DMS53 treated with DMSO at 0.1 percent for 48 hours (cell line): Measurements from ENCODE around the gene CCDC183.
A peak's percentile ranks its signal among the peaks of the same experiment; 100 is the strongest.
"Not testable (repeated sequence)": the region's sequence is repeated elsewhere in the genome, so short reads cannot be mapped to it uniquely, and the experiment has no call there.

Experiments used
- DNase-seq: peaks from one replicate; lab custom pipeline; 2025; ENCODE audit not compliant: unreplicated experiment; lab: John Stamatoyannopoulos, UW

Gene CCDC183

GRCh38 chr9:136837146-136837855 lies 41.2 kb downstream of the CCDC183 start:
- DNase-seq, result no peak

DNA sequence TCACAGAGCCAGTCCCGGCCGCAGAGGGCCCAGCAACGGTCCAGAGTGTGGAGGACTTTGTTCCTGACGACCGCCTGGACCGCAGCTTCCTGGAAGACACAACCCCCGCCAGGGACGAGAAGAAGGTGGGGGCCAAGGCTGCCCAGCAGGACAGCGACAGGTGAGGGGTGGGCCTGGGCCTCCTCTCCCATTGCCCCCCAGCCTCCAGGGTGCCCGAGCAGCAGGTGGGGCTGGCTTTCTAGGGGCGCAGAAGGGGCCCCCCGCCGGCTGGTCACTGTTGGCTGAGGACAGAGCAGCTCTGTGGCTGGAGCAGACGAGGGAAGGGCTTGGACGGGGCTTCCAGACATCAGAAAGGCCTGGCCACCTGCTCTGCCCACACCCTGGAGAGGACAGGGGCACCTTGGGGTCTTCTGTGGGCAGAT lies 41.7 kb downstream of the CCDC183 start:
- DNase-seq, result not testable (repeated sequence)

DNA sequence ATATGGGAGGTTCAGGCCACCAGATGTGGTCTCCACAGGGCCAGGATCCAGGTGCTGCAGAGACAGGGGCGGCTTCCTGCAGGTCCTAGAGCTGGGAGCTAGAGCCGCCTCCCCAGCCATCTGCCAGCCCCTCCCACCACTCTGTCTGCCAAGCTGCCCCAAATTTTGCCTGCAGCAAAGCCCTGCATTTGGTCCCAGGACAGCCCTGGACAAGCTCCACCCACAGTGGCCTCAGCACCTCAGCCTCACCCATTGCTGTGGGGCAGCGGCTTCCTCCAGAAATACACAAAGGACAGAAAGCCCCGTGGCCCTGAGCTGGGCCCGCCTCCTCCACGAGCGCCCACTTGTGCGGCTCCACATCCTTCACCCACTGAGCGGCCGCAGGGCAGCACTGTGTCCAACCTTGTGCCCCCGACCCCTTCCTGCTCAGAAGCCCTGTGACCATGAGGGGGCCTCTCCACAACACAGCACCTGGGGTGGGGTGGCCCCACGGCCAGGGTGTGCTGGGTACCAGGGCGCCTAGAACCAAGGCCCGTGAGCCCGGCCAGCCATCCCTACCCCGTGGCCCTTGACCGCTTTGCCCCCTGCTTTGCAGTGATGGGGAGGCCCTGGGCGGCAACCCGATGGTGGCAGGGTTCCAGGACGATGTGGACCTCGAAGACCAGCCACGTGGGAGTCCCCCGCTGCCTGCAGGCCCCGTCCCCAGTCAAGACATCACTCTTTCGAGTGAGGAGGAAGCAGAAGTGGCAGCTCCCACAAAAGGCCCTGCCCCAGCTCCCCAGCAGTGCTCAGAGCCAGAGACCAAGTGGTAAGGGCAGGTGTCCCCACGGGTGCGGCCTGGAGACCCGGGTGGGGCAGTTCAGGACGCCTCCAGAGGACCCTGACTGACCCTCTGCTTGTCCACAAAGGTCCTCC lies 42.4 kb downstream of the CCDC183 start:
- DNase-seq, result no peak

DNA sequence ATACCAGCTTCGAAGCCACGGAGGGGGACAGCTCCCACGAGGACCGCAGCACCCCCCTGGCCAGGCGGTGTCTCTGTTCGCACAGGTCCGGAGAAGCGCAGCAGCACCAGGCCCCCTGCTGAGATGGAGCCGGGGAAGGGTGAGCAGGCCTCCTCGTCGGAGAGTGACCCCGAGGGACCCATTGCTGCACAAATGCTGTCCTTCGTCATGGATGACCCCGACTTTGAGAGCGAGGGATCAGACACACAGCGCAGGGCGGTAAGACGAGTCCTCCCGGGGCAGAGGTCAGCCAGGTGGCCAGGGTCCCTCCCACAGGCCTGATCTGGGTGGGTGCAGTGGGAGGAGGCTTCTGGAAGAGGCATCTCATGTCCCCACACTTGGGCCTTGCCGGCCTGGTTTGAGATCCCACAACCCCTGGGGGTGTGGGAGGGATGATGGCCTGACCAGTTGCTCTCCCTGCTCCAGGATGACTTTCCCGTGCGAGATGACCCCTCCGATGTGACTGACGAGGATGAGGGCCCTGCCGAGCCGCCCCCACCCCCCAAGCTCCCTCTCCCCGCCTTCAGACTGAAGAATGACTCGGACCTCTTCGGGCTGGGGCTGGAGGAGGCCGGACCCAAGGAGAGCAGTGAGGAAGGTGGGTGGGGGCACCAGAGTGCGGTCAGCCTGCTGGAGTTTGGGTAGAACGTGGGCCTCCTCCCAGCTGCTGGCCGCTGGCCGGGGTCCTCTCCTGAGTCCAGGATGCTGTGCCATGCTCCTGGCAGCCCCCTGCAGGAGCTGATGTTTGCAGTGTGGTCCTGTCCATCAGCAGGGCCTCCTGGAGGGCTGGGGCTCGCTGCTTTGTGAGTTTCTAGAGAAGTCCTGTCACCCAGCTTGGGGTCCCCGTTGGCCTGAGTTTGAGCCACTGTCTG lies 43.3 kb downstream of the CCDC183 start:
- no peak for DNase-seq

DNA sequence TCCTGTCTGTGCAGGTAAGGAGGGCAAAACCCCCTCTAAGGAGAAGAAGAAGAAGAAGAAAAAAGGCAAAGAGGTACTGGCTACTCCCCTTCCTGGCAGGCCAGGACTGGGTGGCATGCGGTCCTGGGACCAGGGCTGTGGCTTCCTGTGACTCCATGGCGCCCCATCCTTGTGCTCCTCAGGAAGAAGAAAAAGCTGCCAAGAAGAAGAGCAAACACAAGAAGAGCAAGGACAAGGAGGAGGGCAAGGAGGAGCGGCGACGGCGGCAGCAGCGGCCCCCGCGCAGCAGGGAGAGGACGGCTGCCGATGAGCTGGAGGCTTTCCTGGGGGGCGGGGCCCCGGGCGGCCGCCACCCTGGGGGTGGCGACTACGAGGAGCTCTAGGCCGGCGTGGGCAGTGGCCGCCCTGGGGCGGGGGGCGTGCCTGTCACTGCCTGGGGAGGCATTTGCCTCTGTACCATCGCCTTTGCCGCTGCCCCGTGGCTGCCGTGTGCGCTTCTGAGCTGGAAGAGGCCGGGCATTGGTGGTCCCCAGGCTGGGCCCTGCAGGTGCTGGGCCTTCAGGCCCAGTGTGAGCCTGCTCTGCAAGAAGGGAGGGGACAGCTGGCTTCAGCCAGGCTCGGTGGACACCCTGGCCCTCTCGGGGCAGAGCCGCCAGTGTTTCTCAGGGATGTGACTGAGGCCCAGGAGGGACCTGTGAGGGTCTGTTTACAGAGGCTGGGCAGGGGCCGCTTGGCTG lies 44.2 kb downstream of the CCDC183 start:
- peak; percentile 44 for DNase-seq

- DNase-seq, result peak; percentile 86
Measured at GRCh38 chr9:136840877-136841645, 44.9 kb downstream of the CCDC183 start.

- peak; percentile 43 for DNase-seq
Measured at GRCh38 chr9:136841646-136842379, 45.7 kb downstream of the CCDC183 start.

DNA sequence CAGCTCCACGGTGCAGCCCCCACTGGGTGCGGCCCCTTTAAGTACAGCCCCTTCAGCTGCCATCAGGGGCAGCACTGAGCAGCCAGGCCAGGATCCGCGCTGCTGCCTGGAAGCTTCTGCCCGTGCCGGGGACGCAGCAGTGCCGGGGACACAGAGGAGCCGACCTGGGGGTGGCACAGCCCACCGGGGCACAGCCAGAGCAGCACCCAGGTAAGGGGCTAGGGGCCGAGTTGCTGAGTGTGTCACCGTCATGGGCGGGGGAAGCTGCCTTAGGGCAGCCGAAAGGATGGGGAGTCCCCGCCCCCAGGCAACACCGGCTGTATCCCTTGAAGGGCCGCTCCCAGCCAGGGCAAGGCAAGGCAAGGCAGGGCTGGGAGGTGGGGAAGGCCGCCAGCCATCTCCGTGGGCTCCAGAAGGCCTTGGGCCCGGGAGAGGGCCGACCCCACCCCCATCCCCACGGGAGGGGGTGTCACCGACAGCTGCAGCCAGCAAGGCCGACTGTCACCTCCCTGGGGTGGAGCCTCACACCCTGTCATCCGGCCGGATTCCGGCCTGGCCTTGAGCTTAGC lies 46.3 kb downstream of the CCDC183 start, which contains the start of gene AJM1:
AJM1 (plus strand) TSS at position 99 of the 569 bp plus-strand sequence. CDS start 1,937 bp downstream, outside the sequence.
- DNase-seq, result peak; percentile 35

DNA sequence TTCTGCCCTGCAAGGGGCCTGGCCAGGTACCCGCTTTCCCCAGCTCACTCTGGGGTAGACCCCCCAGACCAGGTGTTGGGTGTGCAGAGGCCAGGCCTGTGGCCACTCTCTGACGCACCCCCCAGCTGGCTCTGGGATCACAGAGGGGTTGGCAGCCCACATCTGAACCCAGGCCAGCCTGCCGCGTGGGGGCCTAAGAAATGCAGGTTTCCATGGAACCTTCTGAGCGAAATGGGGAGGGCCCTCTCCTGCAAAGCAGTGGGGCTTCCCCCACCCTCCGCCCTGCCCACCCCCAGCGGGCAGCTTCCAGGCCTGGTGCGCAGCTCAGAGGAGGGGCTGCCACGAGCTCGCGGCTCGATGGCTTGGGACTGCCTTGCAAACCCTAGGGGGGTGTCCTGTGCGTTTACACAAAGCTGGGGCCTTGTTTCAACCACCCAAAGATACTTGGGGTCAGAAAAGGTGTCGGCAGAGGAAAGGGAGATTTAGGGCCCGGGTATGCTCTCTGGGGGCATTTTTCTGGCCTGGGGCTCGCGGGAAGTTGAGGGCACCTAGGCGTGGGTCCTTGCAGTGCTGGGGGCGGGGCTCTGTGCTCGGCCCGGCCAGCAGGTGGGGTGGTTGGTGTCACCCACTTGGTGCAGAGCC lies 47.1 kb downstream of the CCDC183 start:
- not testable (repeated sequence) for DNase-seq

GRCh38 chr9:136843801-136844740 lies 47.9 kb downstream of the CCDC183 start:
- DNase-seq, result not testable (repeated sequence)

DNA sequence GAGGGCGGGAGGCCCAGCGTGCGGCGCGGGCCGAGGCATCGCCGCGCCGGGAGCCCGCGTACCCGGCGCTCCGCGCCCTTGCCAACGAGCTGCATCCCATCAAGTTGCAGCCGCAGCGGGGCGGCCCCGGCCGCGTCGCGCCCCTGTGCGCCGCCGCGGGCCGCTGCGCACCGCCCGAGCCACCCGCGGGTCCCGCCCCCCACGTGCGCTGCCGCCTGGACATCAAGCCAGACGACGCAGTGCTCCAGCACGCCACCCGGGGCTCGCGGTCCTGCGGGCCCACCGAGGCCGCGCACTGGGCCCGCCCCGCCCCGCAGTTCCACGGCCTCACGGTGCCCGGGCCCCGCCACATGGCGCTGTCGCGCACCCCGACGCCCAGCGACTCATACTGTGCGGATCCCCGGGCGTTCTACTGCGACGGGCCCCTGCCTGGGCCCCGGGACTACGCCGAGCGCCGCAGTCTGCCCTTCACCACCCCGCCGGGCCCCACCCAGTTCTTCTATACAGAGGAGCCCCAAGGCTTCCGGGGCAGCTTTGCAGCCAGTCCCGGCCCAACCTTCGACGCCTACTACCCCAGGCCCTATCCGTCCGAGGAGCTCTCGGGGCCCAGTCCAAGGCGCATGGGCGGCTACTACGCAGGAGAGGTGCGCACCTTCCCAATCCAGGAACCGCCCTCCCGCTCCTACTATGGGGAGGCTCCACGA lies 48.8 kb downstream of the CCDC183 start:
- no peak for DNase-seq

DNA sequence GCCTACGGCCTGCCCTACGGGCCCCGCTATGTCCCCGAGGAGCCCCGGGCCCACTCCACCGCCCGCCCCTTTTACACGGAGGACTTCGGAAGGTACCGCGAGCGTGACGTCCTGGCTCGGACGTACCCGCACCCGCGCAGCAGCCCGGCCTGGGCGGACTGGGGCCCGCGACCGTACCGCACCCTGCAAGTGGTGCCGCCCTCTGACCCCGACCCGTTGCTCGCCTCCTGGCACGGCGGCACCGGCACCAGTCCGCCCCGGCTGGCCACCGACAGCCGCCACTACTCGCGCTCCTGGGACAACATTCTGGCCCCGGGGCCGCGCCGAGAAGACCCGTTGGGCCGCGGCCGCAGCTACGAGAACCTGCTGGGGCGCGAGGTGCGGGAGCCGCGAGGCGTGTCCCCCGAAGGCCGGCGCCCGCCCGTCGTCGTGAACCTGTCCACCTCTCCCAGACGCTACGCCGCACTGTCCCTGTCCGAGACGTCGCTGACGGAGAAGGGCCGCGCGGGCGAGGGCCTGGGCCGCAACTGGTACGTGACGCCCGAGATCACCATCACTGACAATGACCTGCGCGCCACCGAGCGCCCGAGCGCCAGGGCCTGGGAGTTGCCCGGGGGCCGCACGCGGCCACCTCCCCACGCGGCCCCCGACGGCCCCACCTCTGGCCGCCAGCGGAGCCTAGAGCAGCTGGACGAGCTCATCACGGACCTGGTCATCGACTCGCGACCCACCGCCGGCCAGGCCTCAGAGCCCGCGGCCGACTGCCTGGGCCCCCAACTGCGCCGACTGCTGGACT lies 49.5 kb downstream of the CCDC183 start:
- no peak for DNase-seq

- peak; percentile 14 for DNase-seq
Measured at GRCh38 chr9:136846376-136847087, 50.4 kb downstream of the CCDC183 start.

DNA sequence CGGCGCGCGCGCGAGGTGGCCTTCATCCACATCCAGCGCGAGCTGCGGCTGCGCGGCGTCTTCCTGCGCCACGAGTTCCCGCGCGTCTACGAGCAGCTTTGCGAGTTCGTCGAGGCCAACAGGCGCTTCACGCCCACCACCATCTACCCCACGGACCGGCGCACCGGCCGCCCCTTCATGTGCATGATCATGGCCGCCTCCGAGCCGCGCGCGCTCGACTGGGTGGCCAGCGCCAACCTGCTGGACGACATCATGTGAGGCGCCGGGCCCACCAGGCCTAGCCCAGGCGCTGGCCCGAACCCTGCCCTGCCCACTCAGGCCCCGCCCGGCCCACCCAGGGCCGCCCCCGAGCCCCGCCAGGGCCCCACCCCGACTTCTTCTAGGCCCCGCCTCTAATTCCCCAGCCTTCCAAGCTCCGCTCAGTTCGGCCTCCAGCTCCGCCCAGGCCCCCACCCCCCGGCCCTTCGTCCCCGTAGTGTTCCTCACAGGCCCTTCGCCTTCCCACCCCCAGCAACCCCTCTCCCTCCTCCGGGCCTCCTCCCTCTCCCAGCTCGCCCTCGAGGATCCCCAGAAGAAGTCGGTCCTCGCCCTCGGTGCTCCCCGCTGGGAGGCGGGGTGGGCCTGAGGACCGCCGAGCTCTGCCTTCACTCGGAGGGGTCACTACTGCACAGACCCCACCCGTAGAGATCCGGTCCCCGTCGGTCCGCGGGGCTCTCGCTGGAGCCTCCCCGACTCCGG lies 51.1 kb downstream of the CCDC183 start:
- DNase-seq, result peak; percentile 70
